Measurements from ENCODE around the gene PBX3.

GRCh38 chr9:125825762-125826161, 78.6 kb downstream of the PBX3 start:
- TF ChIP-seq CTCF (IDR thresholded peaks at IDR 0.05), result no peak
- TF ChIP-seq POLR2A (IDR thresholded peaks at IDR 0.05), result no peak

Measured in lower leg skin (tissue), 3 donors.